ENCODE data around the gene PIM3.

Gene PIM3

GRCh38 chr22:49998718-49999062, 38.1 kb downstream of the PIM3 start:
- 0 out of 2 replicates have a peak overlapping the region, but pooled peaks have one; percentile 26 for H3K27ac ChIP-seq
- TF ChIP-seq CTCF (IDR thresholded peaks at IDR 0.05) (no peak), ZFX (IDR thresholded peaks at IDR 0.05; ENCODE audit: borderline replicate concordance) (no peak)

GRCh38 chr22:49999063-49999945, 38.7 kb downstream of the PIM3 start:
- TF ChIP-seq CTCF (IDR thresholded peaks at IDR 0.05) = no peak
- TF ChIP-seq ZFX (IDR thresholded peaks at IDR 0.05; ENCODE audit: borderline replicate concordance) = no peak
- H3K27ac ChIP-seq = peak overlapping the region; percentile 26

- peak overlapping the region; percentile 18; the same call in 1 of the 2 replicates for H3K27ac ChIP-seq
- no peak for TF ChIP-seq CTCF (IDR thresholded peaks at IDR 0.05)
- no peak for TF ChIP-seq ZFX (IDR thresholded peaks at IDR 0.05; ENCODE audit: borderline replicate concordance)
Observed at GRCh38 chr22:49999946-50000586, 39.5 kb downstream of the PIM3 start.

- peak overlapping the region; percentile 40 for H3K27ac ChIP-seq
- TF ChIP-seq CTCF (IDR thresholded peaks at IDR 0.05) (no peak), ZFX (IDR thresholded peaks at IDR 0.05; ENCODE audit: borderline replicate concordance) (no peak)
Observed at GRCh38 chr22:50000587-50001387, 40.2 kb downstream of the PIM3 start.

GRCh38 chr22:50001388-50002231, 41.0 kb downstream of the PIM3 start:
- peak overlapping the region; percentile 40 for H3K27ac ChIP-seq
- TF ChIP-seq ZFX (IDR thresholded peaks at IDR 0.05; ENCODE audit: borderline replicate concordance) (no peak), CTCF (IDR thresholded peaks at IDR 0.05) (no peak; the same call in 1 of the 2 replicates)

- H3K27ac ChIP-seq = peak overlapping the region; percentile 40
- TF ChIP-seq ZFX (IDR thresholded peaks at IDR 0.05; ENCODE audit: borderline replicate concordance) (no peak), CTCF (IDR thresholded peaks at IDR 0.05) (no peak)
Observed at GRCh38 chr22:50002791-50003190, 42.2 kb downstream of the PIM3 start.
